ENCODE data around the gene L3MBTL1. TPM values are rescaled to one million over a fixed set of nuclear protein-coding genes. Genes with fewer than 3 reads are reported as not detected.

L3MBTL1 gene
- total RNA-seq, 1 donor from 2014 or later = 4.0 TPM

- Histone ChIP-seq H3K4me1 (no peaks in the 10 kb centered on the region), H3K36me3 (peaks cover 3% of the 10 kb centered on the region), H3K9me3 (replicated peaks) (no peaks in the 10 kb centered on the region), H3K27me3 (ENCODE audit: low read depth) (no peaks in the 10 kb centered on the region), H3K27ac (replicated peaks) (no peak overlapping the region), H3K4me3 (no peak overlapping the region)
- TF ChIP-seq CTCF (IDR thresholded peaks at IDR 0.05; ENCODE audit: borderline replicate concordance) = no peak
- DNase-seq = no peak
- intact Hi-C loops (cut with micrococcal nuclease) = no loop called here
These were observed 25.6 kb downstream of the L3MBTL1 start for GRCh38 chr20:43533060-43533459.

- Histone ChIP-seq H3K27me3 (ENCODE audit: low read depth) (no peaks in the 10 kb centered on the region), H3K27ac (replicated peaks) (no peak overlapping the region), H3K9me3 (replicated peaks) (no peaks in the 10 kb centered on the region), H3K36me3 (peaks cover 3% of the 10 kb centered on the region), H3K4me3 (no peak overlapping the region), H3K4me1 (no peaks in the 10 kb centered on the region)
- no peak for DNase-seq
- intact Hi-C loops (cut with micrococcal nuclease) = no loop called here
- TF ChIP-seq CTCF (IDR thresholded peaks at IDR 0.05; ENCODE audit: borderline replicate concordance) = no peak
These were observed 26.5 kb downstream of the L3MBTL1 start for GRCh38 chr20:43534016-43534415.

- no peak for TF ChIP-seq CTCF (IDR thresholded peaks at IDR 0.05; ENCODE audit: borderline replicate concordance)
- no peaks in the 10 kb centered on the region for H3K4me1 ChIP-seq
- H3K9me3 ChIP-seq (replicated peaks) = no peaks in the 10 kb centered on the region
- intact Hi-C loops (cut with micrococcal nuclease) = no loop called here
- H3K4me3 ChIP-seq = no peak overlapping the region
- no peak for DNase-seq
- H3K36me3 ChIP-seq = peaks cover 3% of the 10 kb centered on the region
- no peaks in the 10 kb centered on the region for H3K27me3 ChIP-seq (ENCODE audit: low read depth)
- H3K27ac ChIP-seq (replicated peaks) = no peak overlapping the region
These were observed 27.4 kb downstream of the L3MBTL1 start for GRCh38 chr20:43534791-43535350.

- H3K27ac ChIP-seq (replicated peaks) = no peak overlapping the region
These were observed 28.0 kb downstream of the L3MBTL1 start for GRCh38 chr20:43535370-43536004.

GRCh38 chr20:43536041-43536816 lies 28.7 kb downstream of the L3MBTL1 start:
- no peak for DNase-seq
- H3K27ac ChIP-seq (replicated peaks) = no peak overlapping the region
- no peaks in the 10 kb centered on the region for H3K4me1 ChIP-seq
- H3K27me3 ChIP-seq (ENCODE audit: low read depth) = no peaks in the 10 kb centered on the region
- TF ChIP-seq CTCF (IDR thresholded peaks at IDR 0.05; ENCODE audit: borderline replicate concordance) = no peak
- intact Hi-C loops (cut with micrococcal nuclease) = no loop called here
- no peak overlapping the region for H3K4me3 ChIP-seq
- no peaks in the 10 kb centered on the region for H3K9me3 ChIP-seq (replicated peaks)
- H3K36me3 ChIP-seq = peaks cover 3% of the 10 kb centered on the region

More at GRCh38 chr20:43535370-43536004, 28.0 kb downstream of the L3MBTL1 start:
- Histone ChIP-seq H3K4me3 (no peak overlapping the region), H3K36me3 (peaks cover 3% of the 10 kb centered on the region), H3K4me1 (no peaks in the 10 kb centered on the region), H3K27me3 (ENCODE audit: low read depth) (no peaks in the 10 kb centered on the region), H3K9me3 (replicated peaks) (no peaks in the 10 kb centered on the region)
- intact Hi-C loops (cut with micrococcal nuclease) = no loop called here
- DNase-seq = no peak
- no peak for TF ChIP-seq CTCF (IDR thresholded peaks at IDR 0.05; ENCODE audit: borderline replicate concordance)
